ENCODE results near the gene IGDCC3. TPM values are rescaled to one million over a fixed set of nuclear protein-coding genes. Genes with fewer than 3 reads are reported as not detected.

IGDCC3 gene
- total RNA-seq, 1 donor from 2014 or later: not detected

DNA sequence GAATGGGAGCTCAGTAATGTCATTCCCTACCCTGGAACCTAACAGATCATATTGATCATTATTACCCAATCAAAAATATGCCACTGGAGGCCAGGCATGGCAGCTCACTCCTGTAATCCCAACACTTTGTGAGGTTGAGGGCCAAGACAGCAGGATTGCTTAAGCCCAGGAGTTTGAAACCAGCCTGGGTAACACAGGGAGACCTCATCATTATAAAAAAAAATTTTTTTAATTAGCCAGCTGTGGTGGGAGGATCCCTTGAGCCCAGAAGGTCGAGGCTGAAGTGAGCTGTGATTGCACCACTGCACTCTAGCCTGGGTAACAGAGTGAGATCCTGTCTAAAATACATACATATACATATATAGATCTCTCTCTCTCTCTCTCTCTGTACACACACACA lies 34.8 kb upstream of the IGDCC3 start:
- H3K4me1 Mint-ChIP-seq: peaks cover 7% of the 10 kb centered on the region
- H3K9me3 Mint-ChIP-seq: no peaks in the 10 kb centered on the region
- no peak overlapping the region for H3K27ac Mint-ChIP-seq
- intact Hi-C loops (cut with micrococcal nuclease): no loop called here
- H3K4me3 Mint-ChIP-seq: no peak overlapping the region
- DNase-seq: no peak
- H3K36me3 Mint-ChIP-seq (ENCODE audit: low read depth): no peaks in the 10 kb centered on the region
- peaks cover 32% of the 10 kb centered on the region for H3K27me3 Mint-ChIP-seq

DNA sequence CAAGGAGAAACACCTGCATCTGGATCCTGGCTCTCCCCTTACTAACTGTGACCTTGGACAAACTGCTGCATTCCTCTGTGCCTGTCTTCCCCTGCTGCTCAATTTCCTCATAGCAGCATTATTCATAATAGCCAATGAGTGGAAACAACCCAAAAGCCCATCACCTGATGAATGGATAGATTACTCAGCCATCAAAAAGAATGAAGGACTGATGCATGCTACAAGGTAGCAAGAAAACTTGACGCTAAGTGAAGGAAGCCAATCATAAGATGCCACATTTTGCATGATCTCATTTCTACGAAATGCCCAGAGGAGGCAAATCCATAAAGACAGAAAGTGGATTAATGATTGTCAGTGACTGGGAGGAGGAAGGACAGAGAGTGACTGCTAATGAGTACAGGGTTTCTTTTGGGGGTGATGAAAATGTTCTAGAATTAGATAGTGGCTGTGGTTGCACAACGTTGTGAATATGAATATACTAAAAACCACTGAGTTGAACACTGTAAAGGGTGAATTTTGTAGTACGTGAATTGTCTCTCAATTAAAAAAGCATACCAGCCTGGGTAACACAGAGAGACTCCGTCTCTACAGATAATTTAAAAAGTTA lies 33.8 kb upstream of the IGDCC3 start:
- H3K9me3 Mint-ChIP-seq: no peaks in the 10 kb centered on the region
- DNase-seq: no peak
- intact Hi-C loops (cut with micrococcal nuclease): no loop called here
- H3K27ac Mint-ChIP-seq: no peak overlapping the region
- peaks cover 28% of the 10 kb centered on the region for H3K27me3 Mint-ChIP-seq
- no peaks in the 10 kb centered on the region for H3K36me3 Mint-ChIP-seq (ENCODE audit: low read depth)
- H3K4me1 Mint-ChIP-seq: peaks cover 7% of the 10 kb centered on the region
- H3K4me3 Mint-ChIP-seq: no peak overlapping the region

DNA sequence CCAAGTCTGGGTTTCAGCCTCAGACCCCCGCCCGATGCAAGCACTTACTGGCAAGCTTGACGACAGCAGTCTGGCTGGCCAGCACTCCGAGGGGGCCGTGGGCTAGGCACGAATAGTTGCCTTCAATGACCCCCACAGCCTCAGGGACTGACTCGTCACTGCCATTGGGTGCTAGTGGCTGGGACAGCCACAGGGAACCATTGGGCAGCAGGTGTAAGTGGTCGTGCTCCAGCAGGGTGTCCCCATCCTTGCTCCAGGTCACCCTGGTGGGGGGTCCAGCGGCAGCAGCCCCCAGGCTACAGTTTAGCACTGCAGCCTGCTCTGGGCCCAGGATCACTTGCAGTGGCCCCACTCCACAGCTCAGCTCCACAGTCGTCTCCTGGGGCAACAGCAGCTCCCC lies 33.2 kb upstream of the IGDCC3 start:
- intact Hi-C loops (cut with micrococcal nuclease): no loop called here
- no peak for DNase-seq
- peaks cover 7% of the 10 kb centered on the region for H3K4me1 Mint-ChIP-seq
- peaks cover 33% of the 10 kb centered on the region for H3K27me3 Mint-ChIP-seq
- no peaks in the 10 kb centered on the region for H3K9me3 Mint-ChIP-seq
- H3K36me3 Mint-ChIP-seq (ENCODE audit: low read depth): no peaks in the 10 kb centered on the region
- H3K27ac Mint-ChIP-seq: no peak overlapping the region
- no peak overlapping the region for H3K4me3 Mint-ChIP-seq

DNA sequence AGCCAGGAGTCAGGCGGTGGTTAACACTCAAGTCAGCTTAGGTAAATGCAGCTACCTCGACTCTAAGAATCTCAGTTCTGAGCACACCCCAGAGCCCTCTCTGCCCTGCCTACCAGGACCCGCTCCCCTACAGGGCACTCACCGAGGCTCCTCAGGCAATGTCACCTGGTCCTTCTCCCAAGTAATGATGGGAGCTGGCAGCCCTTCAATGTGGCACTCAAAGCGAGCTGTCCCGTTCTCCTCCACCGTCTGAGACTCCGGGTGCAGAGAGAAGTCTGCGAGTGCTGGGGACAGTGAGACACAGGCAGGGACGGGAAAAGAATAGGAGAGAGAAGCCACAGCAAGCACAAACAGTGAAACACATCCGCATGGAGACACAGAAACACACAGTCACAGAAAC lies 32.2 kb upstream of the IGDCC3 start:
- H3K27ac Mint-ChIP-seq: no peak overlapping the region
- intact Hi-C loops (cut with micrococcal nuclease): no loop called here
- no peak overlapping the region for H3K4me3 Mint-ChIP-seq
- no peaks in the 10 kb centered on the region for H3K36me3 Mint-ChIP-seq (ENCODE audit: low read depth)
- no peaks in the 10 kb centered on the region for H3K9me3 Mint-ChIP-seq
- H3K27me3 Mint-ChIP-seq: peaks cover 36% of the 10 kb centered on the region
- H3K4me1 Mint-ChIP-seq: peaks cover 7% of the 10 kb centered on the region
- DNase-seq: no peak

DNA sequence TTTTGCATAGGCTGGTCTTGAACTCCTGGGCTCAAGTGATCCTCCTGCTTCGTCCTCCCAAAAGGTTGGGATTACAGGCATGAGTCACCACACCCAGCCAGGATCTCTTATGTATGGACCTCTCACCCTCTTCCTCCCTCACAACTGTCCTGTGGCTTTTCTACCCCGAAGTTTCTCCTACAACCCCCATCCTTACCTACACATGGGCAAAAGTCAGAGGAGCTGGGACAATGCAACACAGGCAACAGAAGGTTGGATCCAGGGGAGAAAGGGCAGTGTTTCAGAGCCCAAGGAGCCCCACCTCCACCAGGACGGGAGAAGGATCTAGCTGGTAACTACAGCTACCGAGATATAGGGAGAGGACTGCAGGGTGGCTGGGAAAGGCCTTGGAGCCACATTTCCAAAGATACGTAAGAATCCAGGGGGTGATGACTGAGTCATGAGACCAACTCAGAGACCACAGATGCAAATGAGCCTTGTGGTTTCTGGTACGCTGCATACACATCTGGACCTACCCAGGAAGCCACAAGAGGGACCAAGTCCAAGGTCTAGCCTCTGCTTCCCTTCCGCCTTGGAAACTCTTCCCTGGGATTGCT lies 31.3 kb upstream of the IGDCC3 start:
- no peak for DNase-seq
- Mint-ChIP-seq H3K36me3 (ENCODE audit: low read depth) (no peaks in the 10 kb centered on the region), H3K27me3 (peaks cover 40% of the 10 kb centered on the region), H3K4me3 (no peak overlapping the region), H3K27ac (no peak overlapping the region), H3K4me1 (peaks cover 7% of the 10 kb centered on the region), H3K9me3 (no peaks in the 10 kb centered on the region)
- intact Hi-C loops (cut with micrococcal nuclease): no loop called here

DNA sequence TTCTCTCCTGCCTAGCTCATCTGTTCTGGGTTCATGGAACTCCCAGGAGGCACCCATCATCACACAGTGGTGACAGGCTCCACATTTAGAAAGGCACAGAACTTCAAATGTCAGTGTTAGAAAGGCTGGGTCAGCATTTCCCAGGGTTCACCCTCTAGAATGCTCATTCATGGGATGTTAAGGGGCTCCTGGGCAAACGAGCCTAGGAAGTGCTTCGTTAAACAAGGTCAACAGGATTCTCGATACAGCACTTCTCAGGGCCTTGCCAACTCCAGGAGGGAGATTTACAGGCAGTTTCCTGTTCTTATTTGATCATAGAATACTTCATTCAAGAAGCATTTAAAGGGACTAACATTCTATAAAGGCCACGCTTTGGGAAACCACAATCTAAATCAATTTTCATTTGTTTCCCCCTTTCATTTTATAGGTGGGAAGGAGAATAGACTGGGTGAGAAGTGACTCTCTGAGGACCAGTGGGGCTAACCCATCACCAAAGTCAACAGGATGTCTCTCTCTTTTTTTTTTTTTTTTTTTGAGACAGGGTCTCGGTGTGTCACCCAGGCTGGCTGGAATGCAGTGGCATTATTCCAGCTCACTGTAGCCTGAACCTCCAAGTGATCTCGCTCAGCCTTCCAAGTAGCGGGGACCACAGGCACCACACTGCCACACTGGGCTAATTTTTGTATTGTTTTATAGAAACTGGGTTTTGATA lies 30.7 kb upstream of the IGDCC3 start:
- no peak overlapping the region for H3K27ac Mint-ChIP-seq
- no peaks in the 10 kb centered on the region for H3K9me3 Mint-ChIP-seq
- no peaks in the 10 kb centered on the region for H3K36me3 Mint-ChIP-seq (ENCODE audit: low read depth)
- no peak for DNase-seq
- intact Hi-C loops (cut with micrococcal nuclease): no loop called here
- peaks cover 42% of the 10 kb centered on the region for H3K27me3 Mint-ChIP-seq
- H3K4me1 Mint-ChIP-seq: peaks cover 7% of the 10 kb centered on the region
- H3K4me3 Mint-ChIP-seq: no peak overlapping the region

DNA sequence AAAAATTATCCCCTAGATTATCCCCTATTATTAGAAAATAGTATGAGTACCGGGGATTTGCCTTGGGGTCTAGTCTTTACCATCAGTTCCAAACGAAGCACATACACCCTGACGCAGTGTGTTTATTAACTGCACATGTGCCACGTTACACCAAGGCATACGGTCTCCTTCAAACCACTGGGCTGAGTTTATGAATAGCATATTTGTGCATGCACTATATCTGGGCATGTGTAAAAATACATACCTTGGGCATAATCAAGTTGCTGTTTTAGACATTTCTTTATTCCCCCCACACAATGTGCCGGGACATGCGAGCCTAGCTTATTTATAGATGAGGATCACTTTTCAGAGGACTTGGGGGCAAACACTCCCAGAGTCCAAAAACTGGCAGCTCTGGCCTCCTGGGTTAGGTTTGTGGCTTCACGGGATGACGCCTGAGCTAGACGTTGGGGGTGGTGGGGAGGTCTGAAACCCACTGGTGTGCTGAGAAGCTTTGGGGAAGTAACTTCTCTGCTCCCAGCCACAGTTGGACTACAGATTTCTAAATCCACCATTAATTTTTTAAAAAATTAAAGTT lies 28.7 kb upstream of the IGDCC3 start:
- Mint-ChIP-seq H3K4me3 (no peak overlapping the region), H3K4me1 (peaks cover 7% of the 10 kb centered on the region), H3K36me3 (ENCODE audit: low read depth) (no peaks in the 10 kb centered on the region), H3K9me3 (no peaks in the 10 kb centered on the region), H3K27me3 (peaks cover 42% of the 10 kb centered on the region), H3K27ac (no peak overlapping the region)
- DNase-seq: no peak
- intact Hi-C loops (cut with micrococcal nuclease): no loop called here

DNA sequence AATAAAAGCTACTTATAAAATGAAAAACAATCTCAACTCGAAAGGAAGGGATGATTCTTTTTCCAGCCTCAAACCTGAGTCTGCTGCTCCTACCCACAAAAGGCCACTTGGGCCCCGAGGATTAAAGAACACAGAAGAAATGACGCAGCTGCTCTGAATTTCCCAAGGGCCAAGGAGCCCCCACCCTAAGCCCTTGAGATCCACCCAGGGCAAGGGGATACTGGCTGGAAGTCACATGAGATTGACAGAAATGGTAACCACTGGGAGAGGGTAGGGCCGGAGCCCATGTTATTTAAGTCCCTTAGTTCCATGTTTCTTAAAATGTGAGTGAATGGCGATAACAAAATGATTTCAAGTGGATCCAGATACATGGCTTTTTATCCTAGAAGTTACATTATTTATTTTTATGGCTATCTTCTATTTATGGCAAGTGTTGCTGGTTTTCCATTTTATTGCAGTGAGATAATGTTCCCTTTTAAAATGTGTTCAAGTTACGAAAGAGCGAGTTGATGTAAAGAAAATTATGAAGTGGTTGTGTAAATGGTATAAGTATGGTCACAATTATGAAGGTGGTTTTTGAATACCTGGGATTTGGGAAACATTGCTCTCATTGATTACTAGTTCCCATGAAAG lies 28.1 kb upstream of the IGDCC3 start:
- Mint-ChIP-seq H3K9me3 (no peaks in the 10 kb centered on the region), H3K4me1 (peaks cover 10% of the 10 kb centered on the region), H3K27ac (no peak overlapping the region), H3K4me3 (no peak overlapping the region), H3K27me3 (peaks cover 46% of the 10 kb centered on the region), H3K36me3 (ENCODE audit: low read depth) (no peaks in the 10 kb centered on the region)
- intact Hi-C loops (cut with micrococcal nuclease): no loop called here
- DNase-seq: no peak

DNA sequence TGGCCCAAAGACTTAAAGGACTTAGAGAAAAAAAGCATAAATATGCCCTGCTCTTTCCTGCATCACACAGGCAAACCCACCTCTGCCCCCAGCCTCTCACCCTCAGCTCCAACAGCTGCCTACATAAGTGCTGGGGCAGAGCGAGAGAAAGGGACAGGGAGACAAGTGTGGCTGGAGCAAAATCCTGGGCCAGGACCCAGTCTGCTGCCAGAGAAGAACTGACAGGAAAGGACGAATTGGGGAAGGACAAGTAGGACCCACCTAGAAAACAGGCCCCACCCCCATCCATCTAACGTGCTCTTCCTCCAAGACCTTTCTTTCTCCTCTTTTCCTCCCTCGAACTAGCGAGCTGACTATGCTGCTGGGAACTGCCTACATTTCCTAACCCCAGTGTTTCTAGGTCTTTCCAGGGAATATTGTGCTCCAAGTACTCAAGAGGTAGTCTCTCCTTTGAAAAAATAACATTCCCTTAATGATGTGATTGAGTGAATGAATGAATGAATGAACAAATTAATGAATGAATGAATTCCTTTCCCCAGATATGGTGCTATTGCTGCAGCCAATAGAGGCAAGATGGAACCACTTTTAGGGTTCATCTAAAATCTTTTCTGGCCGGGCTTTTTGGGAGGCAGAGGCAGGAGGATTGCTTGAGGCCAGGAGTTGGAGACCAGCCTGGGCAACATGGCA lies 26.5 kb upstream of the IGDCC3 start:
- Mint-ChIP-seq H3K4me3 (no peak overlapping the region), H3K36me3 (ENCODE audit: low read depth) (no peaks in the 10 kb centered on the region), H3K9me3 (no peaks in the 10 kb centered on the region), H3K27ac (no peak overlapping the region), H3K4me1 (peaks cover 7% of the 10 kb centered on the region), H3K27me3 (peaks cover 50% of the 10 kb centered on the region)
- no peak for DNase-seq
- intact Hi-C loops (cut with micrococcal nuclease): loop anchor here (5.0 kb wide), 1 partner anchor 87 kb away; no protein-coding TSS in a partner anchor

DNA sequence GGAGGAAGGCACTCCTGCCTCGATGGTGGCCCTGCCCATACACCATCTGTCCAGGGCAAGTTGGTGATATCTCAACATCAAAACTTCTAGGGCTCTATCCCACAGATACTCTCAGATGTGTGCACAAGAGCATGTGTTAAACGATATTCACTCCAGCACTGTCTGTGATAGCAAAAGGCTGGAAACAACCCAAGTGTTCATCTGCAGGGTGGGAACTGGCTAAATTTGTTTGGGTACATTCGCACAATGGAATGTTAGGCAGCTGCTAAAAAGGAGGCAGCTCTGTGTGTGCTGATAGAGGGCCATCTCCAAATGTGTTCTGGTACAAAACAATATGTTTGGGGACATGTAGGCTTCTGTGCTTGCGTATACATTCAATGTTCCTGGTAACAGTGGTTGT lies 25.2 kb upstream of the IGDCC3 start:
- DNase-seq: no peak
- Mint-ChIP-seq H3K27ac (no peak overlapping the region), H3K9me3 (no peaks in the 10 kb centered on the region), H3K36me3 (ENCODE audit: low read depth) (no peaks in the 10 kb centered on the region), H3K27me3 (peaks cover 47% of the 10 kb centered on the region), H3K4me1 (peaks cover 3% of the 10 kb centered on the region), H3K4me3 (no peak overlapping the region)
- intact Hi-C loops (cut with micrococcal nuclease): loop anchor here (5.0 kb wide), 1 partner anchor 86 kb away; no protein-coding TSS in a partner anchor

DNA sequence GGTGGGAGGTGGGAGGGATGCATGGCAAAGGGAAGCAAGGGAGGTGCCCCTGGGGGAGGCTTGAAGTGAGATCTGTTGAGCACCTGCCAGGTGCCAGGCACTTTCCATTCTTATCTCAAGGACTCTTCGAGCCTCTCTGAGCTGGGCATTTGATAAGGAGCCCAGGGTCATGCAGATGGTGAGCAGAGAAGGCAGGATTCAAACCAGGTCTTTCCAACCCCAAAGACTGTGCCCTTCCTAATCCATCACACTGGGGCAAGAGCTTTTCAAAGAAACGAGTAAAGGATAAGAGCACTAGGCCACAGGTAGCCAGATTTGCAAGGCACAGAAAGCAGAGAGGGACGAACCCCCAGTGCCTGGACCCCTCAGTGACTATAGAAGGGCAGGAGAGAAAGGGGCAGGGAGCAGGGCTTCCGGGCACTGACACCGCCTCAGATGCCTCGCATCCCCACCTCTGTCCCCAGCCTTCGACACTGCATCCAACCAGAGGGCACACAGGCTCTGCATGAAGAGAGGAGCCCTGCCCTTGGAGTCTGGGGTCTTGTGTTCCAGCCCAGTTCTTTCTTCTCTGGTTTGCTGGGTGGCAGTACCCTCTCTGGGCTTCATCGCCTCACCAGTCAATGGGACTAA lies 23.9 kb upstream of the IGDCC3 start:
- intact Hi-C loops (cut with micrococcal nuclease): loop anchor here (5.0 kb wide), 1 partner anchor 84 kb away; no protein-coding TSS in a partner anchor
- DNase-seq: no peak
- H3K27ac Mint-ChIP-seq: no peak overlapping the region
- H3K4me1 Mint-ChIP-seq: peaks cover 3% of the 10 kb centered on the region
- H3K27me3 Mint-ChIP-seq: peaks cover 55% of the 10 kb centered on the region
- H3K9me3 Mint-ChIP-seq: no peaks in the 10 kb centered on the region
- no peak overlapping the region for H3K4me3 Mint-ChIP-seq
- H3K36me3 Mint-ChIP-seq (ENCODE audit: low read depth): no peaks in the 10 kb centered on the region

DNA sequence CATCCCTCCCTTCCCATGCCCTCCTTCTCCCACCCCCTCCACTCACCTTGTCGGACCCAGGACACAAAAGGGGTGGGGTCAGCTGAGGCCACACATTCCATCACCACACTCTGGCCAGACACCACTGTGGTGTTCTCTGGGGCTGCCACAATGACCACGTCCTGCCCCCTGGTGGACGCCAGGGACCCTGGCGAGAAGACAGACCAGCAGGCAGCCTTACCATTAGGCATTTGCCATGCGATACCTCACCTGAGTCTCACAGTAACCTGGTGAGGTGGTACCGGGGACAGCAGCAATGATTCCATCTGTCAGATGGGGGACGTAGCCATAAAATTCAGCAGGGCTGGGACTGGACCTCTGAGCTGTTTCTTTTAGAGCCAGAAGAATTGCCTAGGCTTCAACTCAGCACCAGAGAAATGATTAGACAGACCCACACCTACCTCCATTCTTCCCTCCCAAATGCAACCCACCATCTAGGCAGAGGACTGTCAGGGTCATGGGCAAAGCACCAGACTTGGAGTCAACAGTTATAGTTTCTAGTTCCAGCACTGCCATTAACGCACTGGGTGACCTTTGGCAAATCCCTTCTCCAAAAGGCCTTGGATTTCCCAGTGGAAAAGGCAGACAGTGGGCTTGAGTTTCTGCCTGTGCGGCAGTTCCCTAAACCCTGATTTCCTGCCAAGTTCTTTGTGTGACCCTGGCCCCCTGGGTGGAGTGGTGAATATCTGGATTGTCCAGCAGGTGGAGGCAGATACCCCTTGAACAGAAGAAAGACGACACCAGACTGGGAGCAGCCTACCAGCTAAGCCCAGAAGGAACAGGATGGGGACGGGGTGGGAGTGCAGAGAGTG lies 23.2 kb upstream of the IGDCC3 start:
- Mint-ChIP-seq H3K9me3 (no peaks in the 10 kb centered on the region), H3K36me3 (ENCODE audit: low read depth) (no peaks in the 10 kb centered on the region), H3K4me1 (peaks cover 8% of the 10 kb centered on the region), H3K27me3 (peaks cover 56% of the 10 kb centered on the region), H3K27ac (no peak overlapping the region), H3K4me3 (no peak overlapping the region)
- intact Hi-C loops (cut with micrococcal nuclease): loop anchor here (5.0 kb wide), 1 partner anchor 84 kb away; no protein-coding TSS in a partner anchor
- peak; percentile 83 for DNase-seq

Data from activated CD4-positive, alpha-beta T cell treated with anti-CD3 and anti-CD28 coated beads, Interleukin-2, amount 10 ng/mL, durations not matched to agents 24 days and 14 days (primary cell).